ENCODE data around the gene EPM2A. TPM values are rescaled to one million over a fixed set of nuclear protein-coding genes. Genes with fewer than 3 reads are reported as not detected.

The EPM2A gene
- total and polyA plus RNA-seq, 2 of the 4 experiments (the other 2 are of a cell fraction) = 2.1 to 4.5 TPM

DNA sequence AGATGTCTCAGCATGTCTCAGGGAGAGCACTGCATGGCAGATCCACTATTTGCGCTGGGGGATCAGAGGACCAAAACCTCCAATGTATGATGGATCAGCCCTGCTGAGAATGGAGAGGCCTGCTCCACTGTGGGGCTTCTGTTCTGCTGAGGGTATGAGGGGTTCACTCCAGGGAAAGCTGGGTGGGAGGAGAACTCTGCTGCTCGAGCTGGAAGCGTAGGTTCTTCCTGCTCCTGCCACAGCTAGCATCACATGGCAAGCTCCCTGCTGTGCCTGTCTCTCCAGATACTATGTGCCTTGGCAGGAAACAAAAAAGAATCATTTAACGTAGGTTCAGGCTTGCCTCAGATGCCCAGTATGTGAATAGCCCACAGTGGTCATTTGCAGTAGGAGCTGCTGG is 105.8 kb downstream of the EPM2A start:
- Histone ChIP-seq H2AFZ (replicated peaks; ENCODE audit: low read length, poor library complexity) (no peak overlapping the region), H2BK15ac (ENCODE audit: low read depth, low read length) (no peak overlapping the region), H3K23ac (ENCODE audit: low read depth, low read length) (no peak overlapping the region), H2AK5ac (ENCODE audit: low read depth, low read length) (no peak overlapping the region), H3K9me1 (ENCODE audit: insufficient read depth, low read length) (no peaks in the 10 kb centered on the region), H3K79me1 (ENCODE audit: low read depth in 1 of 2, low read length in 2 of 2) (no peaks in the 10 kb centered on the region), H3K4me3 (ENCODE audit: insufficient read depth, low read depth, low read length) (no peak overlapping the region), H4K20me1 (ENCODE audit: insufficient read depth, low read length) (no peaks in the 10 kb centered on the region), H3K27me3 (ENCODE audit: control insufficient read depth, insufficient read depth, low read length) (no peaks in the 10 kb centered on the region), H3K36me3 (ENCODE audit: control insufficient read depth, insufficient read depth, low read length) (no peaks in the 10 kb centered on the region), H3K9me3 (ENCODE audit: control insufficient read depth, insufficient read depth, low read length) (no peaks in the 10 kb centered on the region), H3K9ac (ENCODE audit: low read depth, low read length) (no peak overlapping the region), H3K14ac (replicated peaks; ENCODE audit: low read depth, low read length) (no peak overlapping the region), H2BK120ac (ENCODE audit: low read depth, low read length) (no peak overlapping the region), H4K8ac (ENCODE audit: low read depth in 2 of 2, low read length in 2 of 2) (no peak overlapping the region), H4K91ac (ENCODE audit: insufficient read depth, low read depth, low read length) (no peak overlapping the region), H3K56ac (ENCODE audit: extremely low read depth, insufficient read depth, low read length) (no peak overlapping the region), H2BK5ac (ENCODE audit: low read depth, low read length, poor library complexity, severe bottlenecking) (no peak overlapping the region), H3K27ac (ENCODE audit: insufficient read depth, low read length) (no peak overlapping the region), H4K5ac (ENCODE audit: low read depth, low read length) (no peak overlapping the region), H3K18ac (ENCODE audit: low read depth, low read length) (no peak overlapping the region), H3K4me2 (ENCODE audit: low read depth, low read length) (no peak overlapping the region), H3K4ac (ENCODE audit: low read depth, low read length) (no peak overlapping the region), H2BK20ac (ENCODE audit: low read depth, low read length) (no peak overlapping the region), H2AK9ac (replicated peaks; ENCODE audit: low read depth, low read length, poor library complexity) (no peak overlapping the region), H3K4me1 (ENCODE audit: control insufficient read depth, insufficient read depth, low read length) (peaks cover 2% of the 10 kb centered on the region; the same call in 1 of the 2 replicates)
- intact Hi-C loops (cut with micrococcal nuclease) (no loop called here), in situ Hi-C loops (cut with MboI; ENCODE audit: low sequenced_read_pairs) (no loop called here), dilution Hi-C loops (cut with HindIII; ENCODE audit: low sequenced_read_pairs, unreplicated experiment) (no loop called here)
- ChIA-PET CTCF (interaction anchor here (0.6 kb wide), 1 partner anchor 882 kb away, joined by 3 read pairs; no protein-coding TSS in a partner anchor), POLR2A (ENCODE audit: unreplicated experiment) (no interaction called here)
- TF ChIP-seq, protein P1, sequence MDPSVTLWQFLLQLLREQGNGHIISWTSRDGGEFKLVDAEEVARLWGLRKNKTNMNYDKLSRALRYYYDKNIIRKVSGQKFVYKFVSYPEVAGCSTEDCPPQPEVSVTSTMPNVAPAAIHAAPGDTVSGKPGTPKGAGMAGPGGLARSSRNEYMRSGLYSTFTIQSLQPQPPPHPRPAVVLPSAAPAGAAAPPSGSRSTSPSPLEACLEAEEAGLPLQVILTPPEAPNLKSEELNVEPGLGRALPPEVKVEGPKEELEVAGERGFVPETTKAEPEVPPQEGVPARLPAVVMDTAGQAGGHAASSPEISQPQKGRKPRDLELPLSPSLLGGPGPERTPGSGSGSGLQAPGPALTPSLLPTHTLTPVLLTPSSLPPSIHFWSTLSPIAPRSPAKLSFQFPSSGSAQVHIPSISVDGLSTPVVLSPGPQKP (IDR thresholded peaks at IDR 0.05; ENCODE audit: borderline replicate concordance, low read depth, low read length) = no peak
- TF ChIP-seq, protein P2, sequence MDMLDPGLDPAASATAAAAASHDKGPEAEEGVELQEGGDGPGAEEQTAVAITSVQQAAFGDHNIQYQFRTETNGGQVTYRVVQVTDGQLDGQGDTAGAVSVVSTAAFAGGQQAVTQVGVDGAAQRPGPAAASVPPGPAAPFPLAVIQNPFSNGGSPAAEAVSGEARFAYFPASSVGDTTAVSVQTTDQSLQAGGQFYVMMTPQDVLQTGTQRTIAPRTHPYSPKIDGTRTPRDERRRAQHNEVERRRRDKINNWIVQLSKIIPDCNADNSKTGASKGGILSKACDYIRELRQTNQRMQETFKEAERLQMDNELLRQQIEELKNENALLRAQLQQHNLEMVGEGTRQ (IDR thresholded peaks at IDR 0.05; ENCODE audit: low read depth, low read length) = no peak
- no TSS peak for BruUV-seq (replicated peaks)
- no CpG with 5 or more reads among the region's 4 CpGs for WGBS, 2 experiments (ENCODE audit: extremely low coverage in 2 of 2, insufficient read length in 1 of 2)
- ATAC-seq (ENCODE audit: low read depth) (no peak), DNase-seq (no peak)
